SW480 (cell line): ENCODE results near the gene GTF2E1.
"Not testable (repeated sequence)": the region's sequence is repeated elsewhere in the genome, so short reads cannot be mapped to it uniquely, and the experiment has no call there.

ENCODE experiments used
- DNase-seq: peaks from one replicate; pipeline ENCODE4 v3.0.0-alpha.2; 2016; ENCODE audit warnings: low spot score

GTF2E1 gene

DNA sequence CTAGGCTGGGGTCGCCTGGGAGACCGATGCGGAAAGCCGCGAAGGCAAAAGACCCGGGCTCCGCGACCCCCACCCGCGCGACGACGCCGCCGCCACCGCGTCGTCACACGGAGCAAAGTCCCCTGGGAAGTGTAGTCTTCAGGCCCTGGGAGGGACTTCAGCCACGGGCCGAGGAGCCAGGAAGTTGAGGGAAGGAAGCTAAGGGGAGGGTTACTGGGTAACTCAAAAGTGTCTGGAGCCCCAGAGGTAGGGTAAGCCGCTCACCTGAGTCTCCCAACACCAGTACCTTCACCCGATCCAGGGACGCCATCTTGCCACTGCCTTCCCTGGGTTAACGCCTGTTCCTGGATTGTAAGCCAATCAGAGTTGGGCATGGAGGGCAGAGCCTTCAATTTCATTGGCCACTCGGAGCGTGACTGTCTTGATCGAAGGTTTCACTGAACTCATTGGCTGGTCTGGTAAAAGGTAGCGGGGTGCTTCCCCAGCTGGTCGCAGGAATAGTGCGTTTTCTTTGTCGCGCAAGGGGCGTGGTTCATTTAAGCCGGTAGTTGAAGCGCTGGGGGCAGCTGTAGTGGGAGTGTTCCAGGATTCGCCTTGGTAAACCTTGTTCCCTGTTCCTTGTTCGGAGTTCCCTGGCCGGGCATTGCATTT lies at the start of gene GTF2E1, which contains the start of gene RABL3:
Gene GTF2E1 (plus strand): TSS at position 547 of the 651 bp plus-strand sequence. CDS start 7,809 bp downstream, outside the sequence.
Gene RABL3 (minus strand): TSS at position 319 of the 651 bp plus-strand sequence. CDS start 9 bp downstream, at position 310.
- peak; percentile 99 for DNase-seq

DNA sequence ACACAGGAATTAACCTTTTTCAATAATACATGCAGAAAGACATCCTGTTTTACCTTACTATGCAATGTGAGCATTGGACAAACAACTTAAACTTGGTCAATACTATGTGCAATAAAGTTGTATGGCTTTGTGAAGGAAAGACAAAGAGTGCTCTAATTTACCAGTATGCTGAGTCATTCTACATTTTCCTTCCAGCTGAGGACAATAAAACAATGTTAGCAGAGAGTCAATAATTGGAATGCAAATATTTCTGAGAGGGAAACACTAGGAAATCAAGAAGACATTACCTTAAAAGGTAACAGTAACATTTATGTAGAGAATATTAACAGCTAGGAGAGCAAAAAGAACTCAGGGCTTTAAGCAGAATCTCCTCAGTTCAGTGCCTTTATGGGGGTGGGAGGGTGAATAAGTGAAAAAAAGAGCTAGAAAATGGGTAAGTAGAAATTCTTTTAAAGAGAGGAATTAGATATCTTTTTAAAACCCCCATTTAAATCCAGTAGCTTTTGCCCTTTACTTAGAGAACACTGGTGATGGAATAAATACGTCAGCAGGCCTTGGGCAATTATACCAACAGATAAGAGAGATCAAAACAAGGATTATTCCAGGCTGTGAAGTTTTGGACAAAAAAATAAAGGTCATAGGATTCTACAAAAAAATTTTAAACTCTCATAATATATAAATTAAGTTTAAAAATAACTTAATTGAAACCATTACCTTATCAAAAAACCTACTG lies 48.9 kb upstream of the GTF2E1 start:
- DNase-seq, result peak; percentile 33

DNA sequence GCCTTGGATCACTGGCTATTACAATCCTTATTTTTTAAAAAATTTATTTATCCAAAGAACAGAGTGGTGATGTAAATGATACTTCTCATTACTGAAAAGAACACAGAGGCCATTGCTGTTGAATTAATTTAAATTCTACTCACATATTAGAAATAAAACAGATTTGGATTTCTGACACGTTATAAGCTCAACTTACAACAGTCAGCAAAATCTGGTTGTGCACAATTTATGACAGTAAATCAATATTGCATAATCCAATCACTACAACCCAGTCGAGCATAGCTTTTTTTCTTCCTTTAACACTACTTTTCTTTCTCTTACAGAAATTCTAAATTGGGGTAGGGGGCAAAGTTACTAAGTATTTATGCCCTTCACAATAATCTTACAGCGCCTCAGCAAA lies 43.2 kb upstream of the GTF2E1 start:
- DNase-seq, result no peak

DNA sequence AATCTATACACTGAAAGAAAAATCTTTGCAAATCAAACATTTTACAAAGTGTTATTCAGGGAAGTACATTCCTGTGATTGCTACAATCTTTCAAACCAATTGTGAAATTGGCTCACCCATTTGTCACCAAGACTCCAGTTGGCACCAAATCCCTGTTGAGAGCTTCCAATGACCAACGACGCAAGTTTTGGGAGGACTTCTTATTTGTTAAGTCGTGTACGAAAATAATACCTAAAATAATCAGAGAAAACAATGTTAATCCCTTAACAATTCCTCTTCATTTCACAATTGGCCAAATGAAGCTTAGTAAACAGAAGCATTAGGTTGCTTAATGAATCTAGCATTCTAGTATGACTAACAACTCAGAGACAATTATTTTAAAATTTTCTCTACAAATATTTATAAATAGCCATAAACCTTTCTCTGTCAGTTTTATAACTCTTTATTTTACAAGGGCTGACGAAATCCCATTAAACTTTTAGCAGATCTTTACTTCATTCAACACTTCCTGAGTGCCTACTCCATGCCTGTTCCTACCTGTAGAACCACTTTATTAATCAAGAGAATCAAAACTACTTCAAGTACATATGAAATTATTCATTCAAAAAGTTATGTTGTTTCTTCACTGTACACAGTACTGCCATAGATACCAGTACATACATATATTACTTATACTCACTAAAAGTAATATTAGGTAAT lies 36.5 kb upstream of the GTF2E1 start:
- no peak for DNase-seq

DNA sequence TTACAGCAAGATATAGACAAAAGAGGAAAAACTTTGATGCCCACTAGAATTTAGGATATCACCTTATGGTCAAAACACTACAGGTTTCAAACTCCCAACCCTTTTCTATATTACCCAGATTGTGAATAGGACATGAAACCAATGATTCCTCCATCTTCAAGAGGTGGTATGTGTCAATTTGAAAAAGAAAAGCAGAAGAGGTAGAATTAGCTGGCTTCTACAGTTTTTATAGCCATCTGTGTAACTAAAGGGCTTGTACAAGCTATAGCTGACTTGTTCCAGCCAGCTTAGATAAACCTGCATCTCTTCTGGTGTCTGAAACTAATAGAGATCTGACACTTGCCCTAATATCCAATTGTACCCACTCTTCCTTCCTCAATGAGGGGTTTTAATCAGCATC lies 35.6 kb upstream of the GTF2E1 start:
- DNase-seq, result no peak

DNA sequence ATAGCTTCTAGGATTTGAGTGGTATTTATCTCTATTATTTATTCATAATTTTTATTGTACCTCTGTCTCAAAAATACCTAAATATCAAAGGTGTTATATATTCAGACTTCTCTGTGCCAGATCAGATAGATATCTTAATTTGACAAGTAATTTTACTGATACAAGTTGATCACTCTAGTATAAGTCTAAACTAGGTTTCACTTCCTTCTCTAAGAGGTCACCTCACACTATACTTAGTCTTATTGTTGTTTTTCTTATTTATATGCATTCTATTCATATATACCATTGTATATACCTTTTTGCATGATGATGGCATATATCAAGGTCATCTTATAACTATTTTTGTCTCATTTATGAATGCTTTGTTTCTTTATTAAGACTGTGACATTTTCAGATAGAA lies 34.1 kb upstream of the GTF2E1 start:
- DNase-seq, result no peak

DNA sequence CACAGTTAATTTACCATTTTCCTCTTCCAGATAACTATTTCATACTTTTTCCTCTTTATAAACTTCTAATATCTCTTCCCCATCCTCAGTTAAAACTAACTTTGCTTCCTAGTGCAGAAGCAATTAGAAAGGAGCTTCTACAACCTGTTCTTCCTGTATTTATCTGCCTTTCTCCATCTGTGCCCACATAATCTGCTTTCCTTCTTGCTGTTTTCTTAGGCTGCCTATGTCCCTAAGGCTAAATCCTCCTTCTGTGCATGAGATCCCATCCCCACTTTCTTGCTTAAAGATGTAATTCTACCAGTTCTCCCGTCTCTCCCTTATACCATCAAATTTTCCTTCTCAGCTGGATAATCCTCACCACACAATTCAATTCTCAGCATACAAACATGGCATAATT lies 32.2 kb upstream of the GTF2E1 start:
- DNase-seq, result no peak

DNA sequence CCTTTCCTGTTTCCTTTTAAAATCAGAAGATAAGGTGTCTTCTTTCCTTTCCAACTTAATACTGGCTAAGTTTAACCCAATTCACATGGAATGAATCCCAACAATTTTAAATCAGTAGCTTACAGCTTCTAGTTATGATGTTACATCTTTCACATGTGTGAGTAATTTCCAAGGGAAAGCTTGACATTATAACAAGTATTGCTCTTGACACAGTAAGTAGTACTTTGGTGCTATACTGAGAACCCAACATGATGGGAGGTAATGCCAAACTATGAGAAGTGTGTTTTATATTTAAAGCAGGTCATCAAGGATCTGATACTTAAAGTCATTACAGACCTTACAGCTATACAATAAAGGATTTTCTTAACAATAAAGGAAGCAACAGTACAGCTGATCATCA lies 29.3 kb upstream of the GTF2E1 start:
- no peak for DNase-seq

DNA sequence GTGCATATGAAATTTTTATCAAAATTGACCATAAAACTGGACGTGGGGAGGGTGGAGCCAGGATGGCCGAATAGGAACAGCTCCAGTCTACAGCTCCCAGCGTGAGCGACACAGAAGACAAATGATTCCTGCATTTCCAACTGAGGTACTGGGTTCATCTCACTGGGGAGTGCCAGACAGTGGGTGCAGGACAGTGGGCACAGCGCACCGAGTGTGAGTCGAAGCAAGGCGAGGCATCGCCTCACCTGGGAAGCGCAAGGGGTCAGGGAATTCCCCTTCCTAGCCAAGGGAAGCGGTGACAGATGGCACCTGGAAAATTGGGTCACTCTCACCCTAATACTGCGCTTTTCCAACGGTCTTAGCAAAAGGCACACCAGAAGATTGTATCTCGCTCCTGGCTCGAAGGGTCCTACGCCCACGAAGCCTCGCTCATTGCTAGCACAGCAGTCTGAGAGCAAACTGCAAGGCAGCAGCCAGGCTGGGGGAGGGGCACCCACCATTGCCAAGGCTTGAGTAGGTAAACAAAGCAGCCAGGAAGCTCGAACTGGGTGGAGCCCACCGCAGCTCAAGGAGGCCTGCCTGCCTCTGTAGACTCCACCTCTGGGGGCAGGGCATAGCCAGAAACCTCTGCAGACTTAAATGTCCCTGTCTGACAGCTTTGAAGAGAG lies 23.2 kb upstream of the GTF2E1 start:
- not testable (repeated sequence) for DNase-seq

DNA sequence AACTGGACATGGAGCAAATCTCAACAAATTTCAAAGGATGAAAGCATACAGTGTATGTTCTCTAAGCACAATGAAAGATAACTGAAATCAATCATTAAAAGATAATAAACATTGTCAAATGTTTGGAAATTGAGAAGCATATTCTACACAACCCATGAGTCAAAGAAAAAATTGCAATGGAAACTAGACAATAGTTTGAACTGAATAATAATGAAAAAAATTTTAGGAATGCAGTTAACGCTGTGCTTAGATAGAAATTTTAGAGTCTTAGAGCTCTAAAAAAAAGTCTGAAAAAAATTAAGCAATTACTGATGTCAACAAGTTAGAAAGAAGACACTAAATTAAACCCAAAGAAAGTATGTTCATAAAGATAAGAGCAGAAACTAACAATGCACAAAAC lies 15.8 kb upstream of the GTF2E1 start:
- DNase-seq, result no peak

DNA sequence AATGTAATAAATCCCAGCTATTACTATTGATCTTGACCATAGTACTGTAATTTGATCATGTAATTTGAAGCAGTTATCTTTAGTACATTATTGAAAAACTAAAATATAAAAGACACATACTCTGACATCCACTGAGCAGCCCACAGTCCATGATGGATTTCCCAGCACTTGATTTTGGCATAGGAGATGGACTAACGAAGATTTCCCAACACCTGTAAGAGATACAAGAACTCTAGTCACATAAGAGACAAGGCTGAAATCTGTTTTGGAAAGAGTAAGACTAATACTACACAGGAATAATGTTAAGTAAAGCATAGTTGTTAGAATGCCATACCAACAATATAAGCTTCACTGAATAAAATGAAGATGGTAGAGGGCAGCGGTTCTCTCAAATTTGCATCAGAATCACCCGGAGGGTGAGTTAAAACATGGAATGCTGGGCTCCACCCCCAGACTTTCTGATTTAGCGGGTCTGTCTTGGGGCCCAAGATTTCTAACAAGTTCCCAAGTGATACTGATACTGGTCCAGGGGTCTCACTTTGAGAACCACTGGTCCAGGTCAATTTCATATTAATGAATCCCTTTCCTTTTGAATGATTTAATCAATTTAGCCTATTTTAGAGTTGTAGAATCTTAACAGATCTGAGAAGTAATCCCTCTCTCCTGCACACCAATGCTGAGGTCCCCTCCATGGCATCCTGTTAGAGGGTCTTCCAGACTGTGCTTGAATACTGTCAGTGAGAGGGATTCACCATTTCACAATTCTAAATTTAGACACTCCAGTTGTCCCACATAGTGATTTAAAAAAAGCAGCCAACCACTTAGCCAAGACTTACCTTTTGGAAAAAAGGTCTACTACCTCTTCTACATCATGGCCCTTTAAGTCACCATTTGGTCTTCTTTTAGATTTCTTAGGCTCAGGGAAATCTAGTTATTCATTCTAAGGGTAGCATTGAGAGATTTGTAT lies 11.7 kb upstream of the GTF2E1 start:
- DNase-seq, result no peak

DNA sequence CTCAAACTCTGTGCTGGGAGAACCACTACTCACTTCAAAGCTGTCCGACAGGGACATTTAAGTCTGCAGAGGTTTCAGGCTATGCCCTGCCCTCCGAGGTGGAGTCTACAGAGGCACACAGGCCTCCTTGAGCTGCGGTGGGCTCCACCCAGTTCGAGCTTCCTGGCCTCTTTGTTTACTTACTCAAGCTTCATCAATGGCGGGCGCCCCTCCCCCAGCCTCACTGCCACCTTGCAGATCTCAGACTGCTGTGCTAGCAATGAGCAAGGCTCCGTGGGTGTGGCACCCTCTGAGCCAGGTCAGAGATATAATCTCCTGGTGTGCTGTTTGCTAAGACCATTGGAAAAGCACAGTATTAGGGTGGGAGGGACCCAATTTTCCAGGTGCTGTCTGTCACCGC lies 4.5 kb upstream of the GTF2E1 start:
- DNase-seq, result not testable (repeated sequence)

DNA sequence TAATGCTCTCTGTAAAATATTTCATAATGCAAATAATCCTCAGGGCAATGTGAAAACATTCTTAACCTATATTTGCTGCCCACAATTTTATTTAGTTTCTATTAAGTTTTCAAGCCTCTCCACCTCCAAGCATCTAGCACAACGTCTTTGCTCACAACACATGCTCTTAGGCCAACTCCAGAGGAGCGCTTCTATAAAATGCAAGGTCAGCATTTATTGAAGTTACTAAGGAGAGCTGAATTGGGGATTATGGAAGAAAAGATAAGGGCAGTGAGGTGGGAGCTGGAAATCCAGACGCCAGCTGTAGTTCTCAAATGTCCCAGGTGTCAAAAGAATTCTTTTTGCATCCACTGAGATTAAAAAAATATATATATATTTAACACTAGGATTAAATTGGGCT lies 1.2 kb upstream of the GTF2E1 start:
- no peak for DNase-seq

DNA sequence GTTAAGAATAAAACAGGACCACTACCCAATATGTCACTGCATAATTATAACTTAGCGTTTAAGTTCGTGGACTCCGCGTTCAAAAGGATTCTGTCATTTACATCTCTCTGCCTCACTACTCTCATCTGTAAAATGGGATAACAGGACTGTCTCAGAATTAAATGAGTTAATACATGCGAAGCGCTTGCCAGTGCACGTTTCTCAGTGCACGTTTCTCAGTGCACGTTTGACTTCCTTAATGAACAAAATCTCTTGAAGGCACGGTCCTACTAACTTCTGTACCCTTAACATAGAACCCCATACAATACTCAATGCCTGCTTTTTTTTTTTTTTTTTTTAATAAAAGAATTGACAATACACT lies 727 bp upstream of the GTF2E1 start:
- no peak for DNase-seq

DNA sequence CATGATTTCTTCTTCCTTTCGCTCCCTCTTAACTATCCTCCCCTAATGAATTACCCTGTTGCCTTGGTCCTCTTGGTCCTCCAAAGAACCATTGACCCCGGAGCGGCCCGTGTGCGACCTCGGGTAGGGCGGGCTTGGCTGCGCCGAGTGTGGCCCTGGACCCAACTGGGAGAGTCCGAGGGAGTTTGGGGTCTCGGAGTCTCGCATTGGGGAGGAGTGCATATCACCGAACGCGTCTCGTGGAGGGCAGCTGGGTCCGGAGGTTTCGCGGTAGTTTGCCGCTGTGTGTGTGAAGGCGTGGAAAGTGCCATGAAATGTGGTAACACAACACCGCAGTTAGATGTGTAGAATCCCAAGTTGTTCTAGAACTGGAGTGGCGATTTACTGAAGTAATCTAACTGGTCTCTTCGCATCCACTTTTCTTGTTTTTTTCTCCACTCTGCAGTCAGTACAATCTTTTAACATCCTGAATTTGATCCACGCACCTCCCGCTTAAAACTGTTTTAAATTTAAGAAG lies 363 bp downstream of the GTF2E1 start:
- DNase-seq, result peak; percentile 9

DNA sequence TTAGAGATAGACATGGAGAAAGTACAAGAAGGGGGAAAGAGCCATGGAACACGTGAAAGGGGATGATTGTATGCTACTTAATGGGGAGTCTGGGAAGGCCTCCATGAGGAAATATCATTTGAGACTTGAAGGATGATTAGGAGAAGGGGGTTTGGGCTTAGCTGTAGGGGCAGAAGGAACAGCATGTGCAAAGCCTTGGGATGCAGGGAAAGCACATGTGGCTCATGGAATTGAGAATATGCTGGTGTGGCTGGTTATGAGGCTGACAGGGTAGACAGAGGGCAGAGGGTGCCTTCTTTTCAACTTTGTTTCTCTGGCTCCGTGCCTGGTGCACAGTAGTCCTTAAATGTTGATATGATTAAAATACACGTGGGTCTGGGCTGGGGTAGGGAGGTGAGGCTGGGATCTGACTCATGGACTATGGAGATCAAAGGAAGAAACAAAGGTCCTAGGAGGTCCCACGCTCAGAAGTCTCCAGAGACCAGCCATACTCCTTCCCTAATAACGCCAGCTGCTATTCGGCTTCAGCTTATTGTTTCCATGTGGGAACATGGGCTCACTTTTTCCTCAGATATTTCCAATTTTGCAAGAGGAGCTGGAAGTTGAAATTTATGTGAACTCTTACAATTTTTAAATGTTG lies 1.1 kb downstream of the GTF2E1 start:
- peak; percentile 16 for DNase-seq

DNA sequence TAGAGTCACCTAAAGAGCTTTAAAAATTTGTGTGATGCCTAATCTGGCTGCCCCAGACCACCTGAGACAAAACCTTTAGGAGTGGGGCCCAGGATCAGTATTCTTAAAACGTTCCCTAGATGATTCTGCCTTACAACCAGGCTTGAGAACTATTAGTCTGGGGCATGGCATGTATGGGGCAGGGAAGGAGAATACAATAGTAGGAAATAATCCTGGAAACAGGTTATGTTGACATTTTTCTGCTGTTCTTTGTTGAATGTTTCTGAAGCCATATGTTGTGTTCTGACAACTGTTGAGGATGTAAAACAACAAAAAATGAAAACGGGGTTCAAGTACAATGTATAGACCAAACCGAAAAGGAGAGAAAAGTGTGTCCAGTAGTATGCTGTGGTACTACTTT lies 2.9 kb downstream of the GTF2E1 start:
- no peak for DNase-seq

DNA sequence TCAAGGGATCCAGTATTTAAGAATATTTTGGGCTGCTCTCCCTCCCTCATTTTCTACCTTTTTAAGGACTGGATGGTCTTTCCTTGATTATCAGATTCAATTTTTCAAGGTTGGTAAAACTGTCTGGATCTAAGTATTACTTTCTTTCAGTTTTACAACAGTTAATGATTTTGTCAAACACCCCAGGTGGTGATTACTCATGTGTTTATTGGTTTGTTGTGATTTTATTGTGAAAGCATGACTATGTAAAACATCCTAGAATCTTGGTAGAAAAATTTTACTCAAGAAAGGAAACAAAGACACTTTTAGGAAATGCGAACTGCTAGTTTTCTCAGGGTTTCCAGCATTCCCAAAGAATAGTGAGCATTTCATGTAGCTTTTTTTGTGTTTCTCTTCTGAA lies 7.3 kb downstream of the GTF2E1 start:
- DNase-seq, result no peak

DNA sequence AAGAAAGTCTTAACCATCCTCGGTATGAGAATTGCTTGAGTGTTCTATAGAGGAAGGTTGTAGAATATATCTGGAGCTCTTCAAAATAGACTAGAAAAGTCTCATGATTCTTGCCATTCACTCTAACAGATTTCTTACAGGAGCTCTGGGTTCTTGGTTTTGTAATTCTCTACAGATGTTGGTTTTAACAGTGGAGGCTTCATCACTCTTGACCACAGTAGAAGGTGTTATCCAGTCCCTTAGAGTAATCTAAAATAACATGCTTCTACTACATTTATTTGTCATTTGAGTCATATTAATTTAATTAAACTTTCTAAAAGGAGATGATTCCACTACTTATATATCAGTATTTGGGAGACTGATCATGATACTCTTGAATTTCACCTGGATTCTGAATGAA lies 9.7 kb downstream of the GTF2E1 start:
- no peak for DNase-seq

DNA sequence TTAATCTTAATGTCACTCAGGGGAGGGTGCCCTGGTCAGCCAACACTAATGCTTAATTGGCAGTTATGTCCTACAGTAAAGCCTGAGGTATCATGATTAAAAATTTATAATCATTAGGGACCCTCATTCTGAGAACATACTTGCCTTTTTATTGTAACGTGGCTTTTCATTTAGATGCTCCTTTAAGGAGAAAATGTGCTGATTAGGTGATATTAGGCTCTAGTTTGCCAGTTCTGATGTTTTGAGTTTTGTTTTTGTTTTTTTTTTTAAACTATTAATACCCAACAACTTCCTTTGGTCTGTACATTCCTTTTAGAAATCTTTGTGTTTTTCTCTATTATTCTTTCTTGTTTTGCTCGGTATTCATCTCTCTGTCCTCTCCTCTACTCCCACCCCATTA lies 10.3 kb downstream of the GTF2E1 start:
- no peak for DNase-seq

DNA sequence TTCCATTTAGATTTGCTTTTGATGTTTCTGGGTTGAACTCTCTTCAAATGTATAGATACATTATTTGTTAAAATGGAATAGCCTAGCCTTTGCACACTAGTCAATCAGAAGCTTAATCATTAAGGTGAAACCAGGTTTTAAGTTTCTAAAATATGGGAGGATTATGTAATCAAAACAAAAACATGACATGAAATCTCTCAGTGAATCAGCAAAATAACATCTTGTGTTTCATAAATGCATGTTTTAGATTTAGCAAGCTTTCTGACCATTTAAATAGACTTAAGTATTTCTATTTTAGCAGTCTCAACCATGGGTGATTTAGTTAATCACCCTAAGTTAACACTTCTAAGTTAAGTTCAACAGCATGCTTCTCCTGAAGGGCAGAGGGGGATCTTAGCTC lies 11.3 kb downstream of the GTF2E1 start:
- no peak for DNase-seq
